ENCODE results near the gene SIDT1. TPM values are rescaled to one million over a fixed set of nuclear protein-coding genes. Genes with fewer than 3 reads are reported as not detected.

Gene SIDT1
- total RNA-seq, 1 donor from 2014 or later = not detected

DNA sequence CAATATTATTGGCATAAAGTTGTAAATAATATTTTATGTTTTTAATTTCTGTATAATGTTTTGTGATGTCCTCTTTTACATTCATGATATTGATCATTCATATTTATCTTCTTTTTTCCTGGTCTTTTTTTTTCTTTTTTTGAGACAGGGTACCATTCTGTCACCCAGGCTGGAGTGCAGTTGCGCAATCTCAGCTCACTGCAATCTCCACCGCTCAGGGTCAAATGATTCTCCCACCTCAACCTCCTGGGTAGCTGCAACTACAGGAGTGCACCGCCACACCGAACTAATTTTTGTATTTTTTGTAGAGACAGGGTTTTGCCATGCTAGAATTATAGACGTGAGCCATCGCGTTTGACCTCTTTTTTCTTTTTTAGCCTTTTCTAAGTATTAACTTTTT is 111.2 kb downstream of the SIDT1 start:
- Mint-ChIP-seq H3K36me3 (peaks cover 5% of the 10 kb centered on the region), H3K4me1 (no peaks in the 10 kb centered on the region), H3K27ac (no peak overlapping the region), H3K27me3 (ENCODE audit: insufficient read depth, low read depth) (peaks cover 5% of the 10 kb centered on the region), H3K4me3 (no peak overlapping the region), H3K9me3 (peaks cover 39% of the 10 kb centered on the region)
- H3F3A ChIP-seq (ENCODE audit: low read depth) = no peaks in the 10 kb centered on the region
- no peak overlapping the region for H3K27ac ChIP-seq
- H3K4me1 ChIP-seq = no peaks in the 10 kb centered on the region
- no peaks in the 10 kb centered on the region for H3K27me3 ChIP-seq
- H3K9ac ChIP-seq = no peak overlapping the region
- H3K36me3 ChIP-seq = no peaks in the 10 kb centered on the region
- no peaks in the 10 kb centered on the region for H4K20me1 ChIP-seq (ENCODE audit: low read depth)
- H3K79me2 ChIP-seq (ENCODE audit: low read depth) = no peaks in the 10 kb centered on the region
- H3K4me3 ChIP-seq = no peak overlapping the region
- no peak overlapping the region for H3K4me2 ChIP-seq
- TF ChIP-seq, protein P1, sequence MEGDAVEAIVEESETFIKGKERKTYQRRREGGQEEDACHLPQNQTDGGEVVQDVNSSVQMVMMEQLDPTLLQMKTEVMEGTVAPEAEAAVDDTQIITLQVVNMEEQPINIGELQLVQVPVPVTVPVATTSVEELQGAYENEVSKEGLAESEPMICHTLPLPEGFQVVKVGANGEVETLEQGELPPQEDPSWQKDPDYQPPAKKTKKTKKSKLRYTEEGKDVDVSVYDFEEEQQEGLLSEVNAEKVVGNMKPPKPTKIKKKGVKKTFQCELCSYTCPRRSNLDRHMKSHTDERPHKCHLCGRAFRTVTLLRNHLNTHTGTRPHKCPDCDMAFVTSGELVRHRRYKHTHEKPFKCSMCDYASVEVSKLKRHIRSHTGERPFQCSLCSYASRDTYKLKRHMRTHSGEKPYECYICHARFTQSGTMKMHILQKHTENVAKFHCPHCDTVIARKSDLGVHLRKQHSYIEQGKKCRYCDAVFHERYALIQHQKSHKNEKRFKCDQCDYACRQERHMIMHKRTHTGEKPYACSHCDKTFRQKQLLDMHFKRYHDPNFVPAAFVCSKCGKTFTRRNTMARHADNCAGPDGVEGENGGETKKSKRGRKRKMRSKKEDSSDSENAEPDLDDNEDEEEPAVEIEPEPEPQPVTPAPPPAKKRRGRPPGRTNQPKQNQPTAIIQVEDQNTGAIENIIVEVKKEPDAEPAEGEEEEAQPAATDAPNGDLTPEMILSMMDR (IDR thresholded peaks at IDR 0.05) = no peak
- TF ChIP-seq EZH2phosphoT487 (IDR thresholded peaks at IDR 0.05) (no peak), EZH2 (IDR thresholded peaks at IDR 0.05) (no peak)
- H2AFZ ChIP-seq (replicated peaks) = no peak overlapping the region
- H3K9me3 ChIP-seq (ENCODE audit: low read depth) = peaks cover 23% of the 10 kb centered on the region
- no peak for DNase-seq (ENCODE audit: low spot score)

DNA sequence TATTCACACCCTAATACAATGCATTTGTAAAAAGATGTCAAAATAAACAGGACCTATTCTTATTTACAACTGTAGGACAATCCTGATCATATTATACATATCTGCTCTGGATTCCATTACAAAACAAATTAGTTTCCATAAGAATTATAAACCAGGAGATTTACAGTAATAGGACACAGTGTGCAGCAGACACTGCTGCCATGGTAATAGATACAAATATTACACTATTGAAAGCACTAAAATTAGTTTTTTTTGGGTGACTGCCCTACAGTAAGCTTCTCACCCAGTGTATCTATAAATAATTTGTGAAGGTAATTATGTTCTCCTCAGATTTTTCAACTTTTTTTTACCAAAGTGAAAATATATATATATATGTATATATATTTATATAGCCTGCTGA is 116.2 kb downstream of the SIDT1 start:
- Mint-ChIP-seq H3K36me3 (peaks cover 6% of the 10 kb centered on the region), H3K9me3 (peaks cover 33% of the 10 kb centered on the region), H3K4me1 (peaks cover 4% of the 10 kb centered on the region), H3K27me3 (ENCODE audit: insufficient read depth, low read depth) (peaks cover 5% of the 10 kb centered on the region), H3K4me3 (no peak overlapping the region), H3K27ac (no peak overlapping the region)
- Histone ChIP-seq H4K20me1 (ENCODE audit: low read depth) (no peaks in the 10 kb centered on the region), H3K4me3 (no peak overlapping the region), H3K9ac (no peak overlapping the region), H3F3A (ENCODE audit: low read depth) (no peaks in the 10 kb centered on the region), H3K4me2 (no peak overlapping the region), H3K27ac (no peak overlapping the region), H3K27me3 (no peaks in the 10 kb centered on the region), H3K9me3 (ENCODE audit: low read depth) (peaks cover 23% of the 10 kb centered on the region), H3K36me3 (no peaks in the 10 kb centered on the region), H2AFZ (replicated peaks) (no peak overlapping the region), H3K79me2 (ENCODE audit: low read depth) (no peaks in the 10 kb centered on the region), H3K4me1 (peaks cover 2% of the 10 kb centered on the region)
- no peak for DNase-seq (ENCODE audit: low spot score)
- TF ChIP-seq EZH2 (IDR thresholded peaks at IDR 0.05) = no peak
- no peak for TF ChIP-seq EZH2phosphoT487 (IDR thresholded peaks at IDR 0.05)
- TF ChIP-seq, protein P1 (IDR thresholded peaks at IDR 0.05) = no peak

DNA sequence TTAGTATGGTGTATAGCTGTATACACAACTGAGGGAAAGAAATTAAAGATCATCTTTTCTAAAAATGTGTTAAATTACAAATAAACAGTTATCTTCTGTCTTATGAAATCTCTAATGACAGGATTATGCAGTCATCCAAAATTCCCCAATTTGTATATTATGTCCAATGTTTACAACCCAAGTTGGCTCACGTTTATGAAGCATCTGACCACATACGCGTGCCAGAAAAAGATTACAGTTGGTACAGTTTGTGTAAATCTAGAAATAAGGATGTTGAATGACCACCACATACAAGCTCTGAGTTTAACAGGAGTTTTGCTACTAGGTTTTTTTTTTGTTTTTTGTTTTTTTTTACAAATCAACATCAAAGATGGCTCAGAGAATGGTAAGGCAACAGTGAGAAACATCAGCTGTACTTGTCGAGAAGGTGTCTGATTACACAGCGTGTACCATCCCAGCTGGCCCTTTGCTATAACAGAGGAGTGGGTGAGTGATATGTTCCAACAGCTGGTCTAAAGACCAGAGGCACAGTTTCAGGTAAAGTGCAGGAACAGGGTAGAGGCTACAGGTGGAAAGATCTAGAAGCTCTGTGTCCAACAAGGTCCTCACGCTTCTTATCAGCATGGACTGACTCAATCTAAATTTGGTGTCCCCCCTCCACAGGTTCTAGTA is 117.0 kb downstream of the SIDT1 start:
- Histone ChIP-seq H3K27me3 (no peaks in the 10 kb centered on the region), H3K9ac (no peak overlapping the region), H3K9me3 (ENCODE audit: low read depth) (peaks cover 19% of the 10 kb centered on the region), H3K79me2 (ENCODE audit: low read depth) (no peaks in the 10 kb centered on the region), H3K27ac (no peak overlapping the region), H3F3A (ENCODE audit: low read depth) (no peaks in the 10 kb centered on the region), H2AFZ (replicated peaks) (no peak overlapping the region), H3K4me2 (no peak overlapping the region), H3K36me3 (no peaks in the 10 kb centered on the region), H3K4me3 (no peak overlapping the region), H3K4me1 (peaks cover 2% of the 10 kb centered on the region), H4K20me1 (ENCODE audit: low read depth) (no peaks in the 10 kb centered on the region)
- H3K27me3 Mint-ChIP-seq (ENCODE audit: insufficient read depth, low read depth) = peaks cover 2% of the 10 kb centered on the region
- no peak overlapping the region for H3K27ac Mint-ChIP-seq
- H3K36me3 Mint-ChIP-seq = peaks cover 6% of the 10 kb centered on the region
- no peak overlapping the region for H3K4me3 Mint-ChIP-seq
- DNase-seq (ENCODE audit: low spot score) = no peak
- H3K9me3 Mint-ChIP-seq = peaks cover 26% of the 10 kb centered on the region
- peaks cover 4% of the 10 kb centered on the region for H3K4me1 Mint-ChIP-seq
- TF ChIP-seq EZH2phosphoT487 (IDR thresholded peaks at IDR 0.05) (no peak), EZH2 (IDR thresholded peaks at IDR 0.05) (no peak)
- TF ChIP-seq, protein P1 (IDR thresholded peaks at IDR 0.05) = no peak

Data from neural progenitor cell (in vitro differentiated cells).